ENCODE results near the gene TMEM45B.
"Not testable (repeated sequence)": the region's sequence is repeated elsewhere in the genome, so short reads cannot be mapped to it uniquely, and the experiment has no call there.

TMEM45B gene

DNA sequence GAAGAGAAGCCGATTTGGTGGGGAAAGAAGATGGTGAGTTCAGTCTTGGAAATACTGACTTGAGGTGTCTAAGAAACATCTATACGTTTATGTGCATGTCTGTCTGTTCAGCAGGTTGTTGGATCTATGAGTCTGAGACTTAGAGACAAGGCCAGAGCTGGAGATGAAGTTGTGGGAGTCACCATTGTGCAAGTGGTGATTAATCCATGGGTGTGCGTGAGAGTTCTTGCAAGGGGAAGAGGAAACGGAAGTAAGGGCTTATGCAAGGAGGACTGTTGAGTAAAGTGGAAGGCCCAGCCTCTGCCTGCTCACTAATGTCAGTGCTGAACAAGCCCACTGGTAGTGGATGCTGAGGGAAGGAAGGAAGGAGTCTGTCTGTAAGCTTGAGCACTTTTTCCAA, 9.7 kb downstream of the TMEM45B start:
- TF ChIP-seq ZNF274 (IDR thresholded peaks at IDR 0.05; ENCODE audit: low read depth, low read length), result no peak
- no peak overlapping the region for H3K4me3 ChIP-seq (ENCODE audit: low read length)

DNA sequence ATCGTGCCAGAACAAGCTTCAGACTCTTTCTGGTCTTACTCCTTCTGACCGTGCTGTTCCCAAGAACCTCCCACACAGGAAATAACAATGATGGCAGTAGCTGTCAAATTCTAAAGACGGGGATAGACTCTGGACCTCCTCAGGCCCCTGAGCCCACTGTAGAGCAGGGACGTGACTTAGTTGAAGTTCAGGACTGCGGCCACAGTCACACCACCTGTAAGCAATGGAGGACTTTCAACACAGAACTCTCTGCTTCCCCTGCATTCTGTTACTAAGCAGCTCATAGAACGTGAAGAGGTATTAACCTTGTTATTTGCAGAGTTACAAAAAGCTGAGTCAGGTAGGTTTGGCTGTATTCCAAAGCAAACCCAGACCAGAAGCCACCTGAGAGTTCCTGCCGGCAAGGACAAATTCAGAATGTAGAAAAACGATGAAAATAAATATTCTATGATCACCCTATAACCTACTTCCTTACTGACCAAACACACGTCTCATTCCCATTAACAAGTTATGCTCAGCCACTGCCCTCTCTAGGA, 12.7 kb downstream of the TMEM45B start:
- H3K4me3 ChIP-seq (ENCODE audit: low read length), result no peak overlapping the region
- no peak for TF ChIP-seq ZNF274 (IDR thresholded peaks at IDR 0.05; ENCODE audit: low read depth, low read length)

- H3K4me3 ChIP-seq (ENCODE audit: low read length), result not testable (repeated sequence)
Observed at GRCh38 chr11:129829497-129829896, 13.8 kb downstream of the TMEM45B start.

GRCh38 chr11:129831227-129831626, 15.6 kb downstream of the TMEM45B start:
- not testable (repeated sequence) for H3K4me3 ChIP-seq (ENCODE audit: low read length)

GRCh38 chr11:129833260-129833659, 17.6 kb downstream of the TMEM45B start:
- H3K4me3 ChIP-seq (ENCODE audit: low read length), result not testable (repeated sequence)

DNA sequence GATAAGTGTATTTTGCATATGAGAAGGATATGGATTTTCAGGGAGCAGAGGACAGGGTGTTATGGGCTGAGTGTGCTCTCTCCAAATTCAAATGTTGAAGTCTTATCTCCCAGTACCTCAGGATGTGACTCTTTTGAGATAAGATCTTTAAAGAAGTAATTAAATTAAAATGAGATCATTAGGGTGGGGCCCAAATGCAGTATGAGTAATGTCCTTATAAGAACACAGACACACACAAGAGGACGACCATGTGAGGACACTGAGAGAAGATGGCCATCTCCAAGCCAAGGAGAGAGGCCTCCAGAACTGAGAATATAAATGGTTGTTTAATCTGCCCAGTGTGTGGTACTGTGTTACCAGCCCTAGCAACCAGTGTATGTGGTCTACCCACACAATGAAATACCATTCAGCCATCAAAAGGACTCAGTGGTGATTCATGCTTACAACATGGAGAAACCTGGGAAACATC, 20.8 kb downstream of the TMEM45B start:
- not testable (repeated sequence) for H3K4me3 ChIP-seq (ENCODE audit: low read length)

GRCh38 chr11:129836979-129837378, 21.3 kb downstream of the TMEM45B start:
- no peak for TF ChIP-seq ZNF274 (IDR thresholded peaks at IDR 0.05; ENCODE audit: low read depth, low read length)
- no peak overlapping the region for H3K4me3 ChIP-seq (ENCODE audit: low read length)

DNA sequence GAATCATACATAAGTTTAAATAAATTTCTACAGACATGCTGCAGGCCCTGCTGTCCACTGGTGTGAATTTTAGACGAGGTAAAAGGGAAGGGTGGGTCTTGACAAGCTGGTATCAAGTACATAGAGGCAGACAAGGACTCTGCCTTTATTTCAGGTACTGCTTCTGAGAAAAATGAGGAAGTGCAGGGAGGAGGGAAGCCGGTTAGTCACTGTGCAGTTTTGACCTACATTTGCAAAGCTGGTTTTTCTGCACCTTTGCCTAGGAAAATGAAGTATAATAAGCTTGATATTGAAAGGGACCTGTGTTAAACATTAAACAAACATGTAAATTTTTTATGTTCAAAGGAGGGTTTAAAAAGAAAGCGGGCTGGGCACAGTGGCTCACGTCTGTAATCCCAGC, 24.6 kb downstream of the TMEM45B start:
- TF ChIP-seq ZNF274 (IDR thresholded peaks at IDR 0.05; ENCODE audit: low read depth, low read length), result no peak
- no peak overlapping the region for H3K4me3 ChIP-seq (ENCODE audit: low read length)

GRCh38 chr11:129842138-129842537, 26.5 kb downstream of the TMEM45B start:
- H3K4me3 ChIP-seq (ENCODE audit: low read length), result no peak overlapping the region
- TF ChIP-seq ZNF274 (IDR thresholded peaks at IDR 0.05; ENCODE audit: low read depth, low read length), result no peak

DNA sequence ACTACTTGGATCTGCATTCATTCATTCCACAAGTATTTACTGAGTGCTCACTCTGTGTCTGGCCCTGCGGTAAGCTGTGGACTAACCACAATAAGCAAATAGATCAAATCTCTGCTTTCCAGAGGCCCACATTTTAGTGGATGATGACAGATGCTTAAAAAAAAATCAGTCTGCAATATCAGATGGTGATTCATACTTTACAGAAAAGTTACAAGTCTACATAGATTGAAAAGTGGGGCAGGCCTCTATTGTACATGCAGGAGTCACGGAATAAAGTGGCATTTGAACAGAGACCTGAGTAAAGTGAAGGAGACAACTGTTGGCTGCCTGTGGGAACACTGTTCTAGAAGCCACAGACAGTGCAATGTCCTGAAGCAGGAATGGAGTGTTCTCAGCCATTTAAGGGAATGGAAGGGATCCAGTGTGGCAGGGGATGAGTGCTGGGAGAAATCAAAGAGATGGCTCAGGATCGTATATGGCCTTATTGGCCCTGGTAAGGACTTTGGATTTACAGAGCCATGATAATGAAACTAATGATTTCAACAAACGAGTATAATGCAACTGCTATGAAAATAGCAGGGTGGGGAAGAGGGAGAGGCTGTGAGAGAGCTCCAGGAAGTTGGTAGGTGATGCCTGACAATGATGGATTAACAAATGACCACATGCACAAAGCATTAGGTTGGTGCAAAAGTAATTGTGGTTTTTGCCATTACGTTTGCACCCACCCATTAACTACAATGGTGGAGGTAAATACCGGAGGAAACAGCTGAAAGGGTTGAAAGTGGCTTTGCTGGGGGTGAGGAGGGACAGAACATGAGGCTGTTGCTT, 31.1 kb downstream of the TMEM45B start:
- H3K4me3 ChIP-seq (ENCODE audit: low read length), result no peak overlapping the region
- TF ChIP-seq ZNF274 (IDR thresholded peaks at IDR 0.05; ENCODE audit: low read depth, low read length), result no peak

- not testable (repeated sequence) for H3K4me3 ChIP-seq (ENCODE audit: low read length)
Observed at GRCh38 chr11:129847361-129847760, 31.7 kb downstream of the TMEM45B start.

GRCh38 chr11:129849447-129850130, 33.9 kb downstream of the TMEM45B start:
- no peak overlapping the region for H3K4me3 ChIP-seq (ENCODE audit: low read length)
- no peak for TF ChIP-seq ZNF274 (IDR thresholded peaks at IDR 0.05; ENCODE audit: low read depth, low read length)

DNA sequence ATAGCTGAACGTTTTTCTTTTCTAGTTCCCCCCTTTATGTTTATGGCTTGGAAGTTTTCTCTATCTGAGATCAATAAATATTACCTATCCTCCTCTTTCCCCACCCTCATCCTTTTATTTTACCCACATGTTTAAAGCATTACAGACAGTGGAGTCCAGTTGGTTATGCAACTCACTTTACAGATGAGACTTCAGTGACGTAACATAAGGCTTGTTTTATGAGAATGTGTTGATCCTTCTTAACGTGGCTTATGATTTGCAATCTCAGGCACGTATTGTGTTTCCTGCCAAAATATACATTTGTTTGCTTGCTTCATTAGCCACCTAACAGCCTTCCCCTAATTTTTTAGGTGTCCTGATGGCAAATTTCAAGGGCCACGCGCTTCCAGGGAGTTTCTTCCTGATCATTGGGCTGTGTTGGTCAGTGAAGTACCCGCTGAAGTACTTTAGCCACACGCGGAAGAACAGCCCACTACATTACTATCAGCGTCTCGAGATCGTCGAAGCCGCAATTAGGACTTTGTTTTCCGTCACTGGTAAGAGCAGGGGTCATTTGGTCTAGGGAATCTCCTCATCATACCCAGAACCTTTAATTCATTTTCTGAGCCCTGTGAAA, 36.6 kb downstream of the TMEM45B start:
- no peak for TF ChIP-seq ZNF274 (IDR thresholded peaks at IDR 0.05; ENCODE audit: low read depth, low read length)
- H3K4me3 ChIP-seq (ENCODE audit: low read length), result no peak overlapping the region

DNA sequence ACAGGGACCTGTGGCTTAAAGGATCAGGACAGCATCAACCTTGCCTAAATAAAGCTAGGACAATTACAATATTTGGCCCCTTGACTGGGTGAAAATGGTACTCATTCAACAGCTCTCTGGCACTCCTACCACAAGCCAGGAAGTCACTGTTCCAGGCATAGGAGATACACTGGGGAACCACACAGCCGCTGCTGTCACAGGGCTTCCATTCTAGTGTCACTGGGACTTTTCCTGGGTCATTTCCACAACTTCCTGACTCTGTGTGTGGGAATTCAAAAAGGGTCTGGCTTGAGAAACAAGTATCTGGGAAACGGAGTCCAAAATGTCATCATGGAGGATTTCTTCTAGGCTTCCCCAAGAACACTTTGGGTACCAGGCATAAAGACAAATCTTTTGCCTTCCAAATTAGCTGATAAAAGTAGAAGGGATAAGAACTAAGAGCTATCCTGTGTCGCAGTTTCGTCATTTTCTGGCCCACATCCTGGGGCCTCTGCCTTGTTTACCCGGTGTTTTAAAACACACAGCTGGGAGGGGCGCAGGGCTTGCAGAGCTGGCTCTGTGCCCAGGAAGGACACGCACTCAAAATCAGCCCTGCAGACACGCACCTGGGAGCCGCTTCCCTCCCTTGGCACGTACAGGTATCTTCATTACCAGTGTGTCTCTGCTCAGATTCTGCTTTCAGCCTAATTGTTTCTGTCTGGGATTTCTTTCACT, 38.0 kb downstream of the TMEM45B start:
- H3K4me3 ChIP-seq (ENCODE audit: low read length), result no peak overlapping the region
- TF ChIP-seq ZNF274 (IDR thresholded peaks at IDR 0.05; ENCODE audit: low read depth, low read length), result no peak

All from GM08714 (cell line).